Testis (tissue), 3 donors: ENCODE measurements around the gene SYNDIG1. TPM values are rescaled to one million over a fixed set of nuclear protein-coding genes. Genes with fewer than 3 reads are reported as not detected.

ENCODE experiments used
- DNase-seq: peaks from one replicate; pipeline ENCODE4 v3.0.0-alpha.2; 2019
- H3K27ac ChIP-seq, 2 donors: fragments of 200-600 bp; sonication (generic); one replicate each; pipeline ENCODE4 v1.5.1; 2019
- H3K27me3 ChIP-seq: fragments of 200-600 bp; sonication (generic); one replicate; pipeline ENCODE4 v1.5.1; 2019
- H3K36me3 ChIP-seq: fragments of 200-600 bp; sonication (generic); one replicate; pipeline ENCODE4 v1.5.1; 2017; ENCODE audit warnings: low read depth; ENCODE audit errors: missing control alignments
- H3K4me1 ChIP-seq: fragments of 200-600 bp; sonication (generic); one replicate; pipeline ENCODE4 v1.5.1; 2019
- H3K4me3 ChIP-seq, 2 donors: fragments of 200-600 bp; sonication (generic); one replicate each; pipeline ENCODE4 v1.5.1; 2017 to 2019
- H3K9me3 ChIP-seq: fragments of 200-600 bp; sonication (generic); one replicate; pipeline ENCODE4 v1.5.1; 2017
- POLR2A ChIP-seq: fragments of 450-650 bp; IDR thresholded peaks from one replicate; pipeline ENCODE4 v1.6.1; 2017; ENCODE audit warnings: antibody characterized with exemption, mild to moderate bottlenecking, moderate library complexity
- WGBS, 2 donors: methylation state at CpG; one replicate each; pipeline ENCODE4 v1.1.5; 2018; 5-methylcytosine and 5-hydroxymethylcytosine counted together
- intact Hi-C: fragments of 100-400 bp; cut with DNase I; formaldehyde crosslinking; loops from one replicate; pipeline ENCODE4 v1.15.1; 2023; ENCODE audit warnings: low total_unique reads
- polyA plus RNA-seq: library from polyadenylated mRNA; stranded (reverse); fragments of 350-450 nt; fragmentation: Illumina TruSeq; extraction: RNeasy Lipid Tissue Mini Kit (QIAGEN cat#74804); gene quantifications from one replicate; pipeline ENCODE4 v1.2.3, GENCODE V29; 2014; ENCODE audit warnings: low read depth, low replicate concordance; ENCODE audit not compliant: insufficient read depth
- total RNA-seq, 2 donors: library from RNA; depleted of rRNA; stranded (reverse); fragments of >200 nt; gene quantifications; one replicate each; pipeline ENCODE4 v1.2.3, GENCODE V29; 2016
- TF ChIP-seq, protein P1 (sequence below), 3 experiments: fragments of 450-650 bp in 2 of 3; fragments of 200-600 bp in 1 of 3; sonication (generic) in 1 of 3; IDR thresholded peaks; one replicate each; pipeline ENCODE4 v1.5.1; 2016 to 2019; ENCODE audit warnings: antibody characterized with exemption in 3 of 3, mild to moderate bottlenecking in 2 of 3, moderate library complexity in 1 of 3

The SYNDIG1 gene
- total and polyA plus RNA-seq, 3 donors from 2014 or later: 2.1 to 3.2 (median 2.8) TPM

DNA sequence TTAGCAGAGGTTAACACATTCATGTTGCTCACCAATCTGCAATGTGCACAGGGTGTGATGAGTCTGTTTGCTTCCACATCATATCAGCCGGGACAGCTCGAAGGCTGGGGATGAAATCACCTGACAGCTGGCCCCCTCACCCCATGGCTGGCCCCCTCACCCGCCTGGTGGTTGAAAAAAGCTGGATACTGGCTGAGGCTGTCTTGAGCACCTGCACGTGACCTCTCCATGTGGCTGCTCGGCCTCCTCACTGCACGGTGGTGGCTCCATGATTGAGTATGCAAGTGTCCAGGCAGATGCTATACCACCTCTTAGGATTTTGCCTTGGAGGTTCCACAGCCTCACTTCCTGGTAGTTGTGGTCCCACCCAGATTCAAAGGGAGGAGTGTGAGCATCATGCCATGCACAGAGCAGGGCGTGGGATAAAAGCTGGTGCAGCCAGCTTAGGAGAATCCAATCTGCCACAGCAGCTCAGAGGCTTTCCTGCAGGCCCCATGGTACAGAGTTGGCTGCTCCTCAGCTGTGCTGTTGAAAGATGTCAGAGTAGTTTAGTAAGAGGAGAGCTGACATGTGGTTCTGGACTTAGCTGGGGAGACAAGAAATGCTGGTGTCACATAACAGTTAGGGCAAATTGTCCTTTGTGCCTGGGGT lies 29.6 kb upstream of the SYNDIG1 start:
- H3K4me1 ChIP-seq: no peaks in the 10 kb centered on the region
- no peak overlapping the region for H3K27ac ChIP-seq
- H3K36me3 ChIP-seq: no peaks in the 10 kb centered on the region
- WGBS, 2 donors: 87 to 93% methylated on average over 6 to 7 of the region's 7 CpGs
- intact Hi-C loops: no loop called here
- DNase-seq: no peak
- no peaks in the 10 kb centered on the region for H3K9me3 ChIP-seq
- H3K27me3 ChIP-seq: no peaks in the 10 kb centered on the region
- no peak overlapping the region for H3K4me3 ChIP-seq
- TF ChIP-seq, protein P1, sequence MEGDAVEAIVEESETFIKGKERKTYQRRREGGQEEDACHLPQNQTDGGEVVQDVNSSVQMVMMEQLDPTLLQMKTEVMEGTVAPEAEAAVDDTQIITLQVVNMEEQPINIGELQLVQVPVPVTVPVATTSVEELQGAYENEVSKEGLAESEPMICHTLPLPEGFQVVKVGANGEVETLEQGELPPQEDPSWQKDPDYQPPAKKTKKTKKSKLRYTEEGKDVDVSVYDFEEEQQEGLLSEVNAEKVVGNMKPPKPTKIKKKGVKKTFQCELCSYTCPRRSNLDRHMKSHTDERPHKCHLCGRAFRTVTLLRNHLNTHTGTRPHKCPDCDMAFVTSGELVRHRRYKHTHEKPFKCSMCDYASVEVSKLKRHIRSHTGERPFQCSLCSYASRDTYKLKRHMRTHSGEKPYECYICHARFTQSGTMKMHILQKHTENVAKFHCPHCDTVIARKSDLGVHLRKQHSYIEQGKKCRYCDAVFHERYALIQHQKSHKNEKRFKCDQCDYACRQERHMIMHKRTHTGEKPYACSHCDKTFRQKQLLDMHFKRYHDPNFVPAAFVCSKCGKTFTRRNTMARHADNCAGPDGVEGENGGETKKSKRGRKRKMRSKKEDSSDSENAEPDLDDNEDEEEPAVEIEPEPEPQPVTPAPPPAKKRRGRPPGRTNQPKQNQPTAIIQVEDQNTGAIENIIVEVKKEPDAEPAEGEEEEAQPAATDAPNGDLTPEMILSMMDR (IDR thresholded peaks at IDR 0.05): no peak
- no peak for TF ChIP-seq POLR2A

DNA sequence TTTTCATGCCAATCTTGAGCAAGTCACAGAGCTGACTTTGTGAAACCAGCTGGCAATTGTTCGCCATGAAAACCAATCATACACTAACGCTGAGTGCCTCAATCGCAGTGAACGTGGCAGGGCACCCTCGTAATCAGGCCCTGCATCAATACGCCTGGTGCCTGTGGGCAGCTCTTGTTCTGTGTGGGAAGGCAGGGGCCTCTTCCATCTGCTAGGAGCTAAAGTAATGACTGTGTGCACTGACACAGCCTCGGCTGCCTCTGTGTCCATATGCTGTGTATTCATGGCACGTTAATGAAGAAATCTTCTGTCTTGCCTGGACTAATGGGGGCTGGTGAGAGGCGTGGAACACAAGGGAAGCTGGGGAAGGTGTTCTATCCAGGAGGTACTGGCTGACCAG lies 27.8 kb upstream of the SYNDIG1 start:
- whole genome bisulfite sequencing, 2 donors: 94 to 95% methylated on average over 9 of the region's 9 CpGs
- TF ChIP-seq, protein P1 (IDR thresholded peaks at IDR 0.05): no peak
- TF ChIP-seq POLR2A: no peak
- H3K27me3 ChIP-seq: no peaks in the 10 kb centered on the region

DNA sequence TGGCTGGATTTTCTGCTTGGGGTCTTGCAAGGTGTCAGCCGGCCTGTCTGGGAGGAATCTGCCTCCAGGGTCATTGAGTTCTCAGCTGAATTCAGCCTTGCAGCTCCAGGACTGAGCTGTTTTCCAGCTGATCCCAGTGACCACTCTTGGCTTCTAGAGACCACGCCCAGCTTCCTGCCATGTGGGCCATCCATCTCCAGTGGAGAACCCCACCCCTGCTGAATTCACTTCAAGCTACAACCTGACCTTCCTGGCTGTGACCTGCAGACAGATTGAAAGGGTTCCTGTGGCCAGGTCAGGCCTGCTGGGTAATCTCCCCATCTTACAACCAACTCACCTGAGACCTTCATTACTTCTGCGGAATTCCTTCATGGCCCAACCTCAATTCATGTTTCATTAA lies 26.5 kb upstream of the SYNDIG1 start:
- no peaks in the 10 kb centered on the region for H3K36me3 ChIP-seq
- no peak for DNase-seq
- H3K27me3 ChIP-seq: no peaks in the 10 kb centered on the region
- H3K4me1 ChIP-seq: no peaks in the 10 kb centered on the region
- H3K27ac ChIP-seq: no peak overlapping the region
- TF ChIP-seq, protein P1 (IDR thresholded peaks at IDR 0.05): no peak
- intact Hi-C loops: no loop called here
- no peak overlapping the region for H3K4me3 ChIP-seq
- WGBS, 2 donors: 89 to 93% methylated on average over 3 of the region's 3 CpGs
- H3K9me3 ChIP-seq: no peaks in the 10 kb centered on the region

More for the DNA sequence above, 27.8 kb upstream of the SYNDIG1 start:
- Histone ChIP-seq H3K4me3 (no peak overlapping the region), H3K9me3 (no peaks in the 10 kb centered on the region), H3K27ac (no peak overlapping the region), H3K36me3 (no peaks in the 10 kb centered on the region), H3K4me1 (no peaks in the 10 kb centered on the region)
- DNase-seq: no peak
- intact Hi-C loops: no loop called here

DNA sequence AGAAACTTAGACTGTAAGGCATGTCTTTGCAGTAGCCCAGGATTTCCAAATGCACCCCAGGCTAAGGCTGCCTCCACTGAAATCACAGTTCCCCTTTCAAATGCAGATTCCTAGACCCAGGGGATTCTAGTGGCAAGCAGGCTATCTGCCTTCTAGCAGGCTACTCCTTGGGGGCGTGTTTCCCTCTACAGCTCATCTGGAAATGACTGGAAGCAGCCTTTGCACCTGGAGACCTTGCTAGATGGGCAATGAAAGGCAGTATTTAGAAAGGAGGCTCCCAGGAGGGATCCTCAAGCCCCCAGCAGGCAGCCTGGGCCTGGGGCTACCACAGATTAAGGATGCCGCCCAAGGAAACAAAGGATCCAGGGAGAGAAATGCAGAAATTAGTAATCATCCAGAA lies 26.0 kb upstream of the SYNDIG1 start:
- no peak overlapping the region for H3K4me3 ChIP-seq
- intact Hi-C loops: no loop called here
- no peaks in the 10 kb centered on the region for H3K27me3 ChIP-seq
- TF ChIP-seq, protein P1 (IDR thresholded peaks at IDR 0.05): no peak
- no peak for TF ChIP-seq POLR2A
- no peaks in the 10 kb centered on the region for H3K4me1 ChIP-seq
- DNase-seq: no peak
- H3K9me3 ChIP-seq: no peaks in the 10 kb centered on the region
- no peak overlapping the region for H3K27ac ChIP-seq
- WGBS, 2 donors: 85 to 93% methylated on average over 2 of the region's 2 CpGs
- H3K36me3 ChIP-seq: no peaks in the 10 kb centered on the region

DNA sequence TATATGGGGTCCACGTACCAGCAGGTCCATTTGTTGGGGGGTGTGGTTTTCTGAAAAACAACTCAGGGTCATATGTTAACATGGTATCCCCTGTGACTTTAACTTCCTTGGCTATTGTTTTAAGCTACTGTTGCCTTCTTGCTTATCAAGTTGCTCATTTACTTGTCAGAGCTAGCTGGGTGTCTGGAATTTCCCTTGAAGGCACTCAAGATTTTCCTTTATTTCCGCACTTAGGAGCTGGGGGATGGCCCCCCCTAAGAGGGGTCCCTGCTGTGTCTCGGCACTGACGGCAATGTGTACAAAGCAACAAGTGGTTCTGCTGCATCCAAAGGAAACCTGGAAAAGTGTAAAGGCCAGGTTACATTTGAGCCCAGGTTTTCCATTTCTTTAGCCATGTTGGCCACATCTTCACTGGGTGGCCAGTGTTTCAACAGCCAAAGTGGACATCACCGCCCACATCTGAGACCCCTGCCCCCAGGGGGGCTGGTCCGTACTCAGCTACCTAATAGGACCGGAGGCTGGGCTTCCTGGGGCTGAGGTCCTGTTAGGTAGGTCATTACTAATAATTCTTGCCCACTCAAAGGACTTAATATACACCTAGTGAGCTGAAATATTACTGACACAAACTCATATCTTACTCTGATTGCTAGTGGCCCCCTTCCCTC lies 24.8 kb upstream of the SYNDIG1 start:
- 70 to 74% methylated on average over 7 of the region's 7 CpGs for WGBS, 2 donors
- no peak for DNase-seq
- H3K4me1 ChIP-seq: no peaks in the 10 kb centered on the region
- H3K4me3 ChIP-seq: no peak overlapping the region
- no peaks in the 10 kb centered on the region for H3K9me3 ChIP-seq
- H3K27me3 ChIP-seq: no peaks in the 10 kb centered on the region
- H3K36me3 ChIP-seq: no peaks in the 10 kb centered on the region
- intact Hi-C loops: no loop called here
- no peak overlapping the region for H3K27ac ChIP-seq
- TF ChIP-seq, protein P1 (IDR thresholded peaks at IDR 0.05): no peak
- TF ChIP-seq POLR2A: no peak
